Measurements from ENCODE around the gene PPIL3.

GRCh38 chr2:200847939-200848338, 40.9 kb downstream of the PPIL3 start:
- no peak for TF ChIP-seq CTCF (conservative IDR thresholded peaks at IDR 0.05)
- TF ChIP-seq EZH2 (IDR thresholded peaks at IDR 0.05; ENCODE audit: low read depth) = no peak

All from PC-9 (cell line).